ENCODE results near the gene TRIM24.

The TRIM24 gene

DNA sequence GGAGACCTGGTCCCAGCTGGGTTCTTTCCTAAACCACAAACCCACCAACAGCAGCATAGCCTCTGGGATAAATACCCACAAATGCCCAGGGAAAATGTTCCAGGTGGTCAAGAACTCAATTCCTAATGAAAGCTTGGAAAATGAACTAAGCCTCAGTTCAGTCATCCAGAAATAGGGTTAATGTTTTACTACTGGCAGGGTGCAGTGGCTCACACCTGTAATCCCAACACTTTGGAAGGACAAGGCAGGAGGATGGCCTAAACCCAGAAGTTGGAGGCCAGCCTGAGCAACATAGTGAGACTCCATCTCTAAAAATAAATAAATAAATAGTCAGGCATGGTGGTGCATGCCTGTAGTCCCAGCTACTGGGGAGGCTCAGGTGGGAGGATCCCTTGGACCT, 158.9 kb downstream of the TRIM24 start:
- no peak for DNase-seq (ENCODE audit: low read depth in 2 of 2, low spot score in 1 of 2)

DNA sequence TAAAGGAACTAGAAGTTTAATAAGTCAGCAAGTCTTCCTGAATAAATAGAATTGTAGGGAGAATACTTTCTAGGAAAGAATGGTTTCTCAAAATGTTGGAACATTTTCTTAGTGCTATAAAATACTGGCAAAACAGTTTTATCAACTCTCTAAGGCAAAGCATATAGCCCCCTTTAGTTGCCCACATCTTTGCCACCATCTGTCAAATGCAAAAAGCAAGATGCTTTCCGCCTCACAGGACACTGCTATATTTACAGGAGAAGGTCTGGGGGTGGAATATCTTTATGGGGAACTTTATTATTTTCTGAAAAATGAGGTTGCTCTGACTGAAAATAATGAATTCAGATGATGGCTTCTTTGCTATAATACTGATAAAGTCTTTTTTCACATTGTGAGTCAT, 162.8 kb downstream of the TRIM24 start:
- DNase-seq (ENCODE audit: low read depth in 2 of 2, low spot score in 1 of 2) = no peak

- no peak for DNase-seq (ENCODE audit: low read depth in 2 of 2, low spot score in 1 of 2)
Measured at GRCh38 chr7:138625084-138625848, 165.2 kb downstream of the TRIM24 start.

- DNase-seq (ENCODE audit: low read depth in 2 of 2, low spot score in 1 of 2) = no peak
Measured at GRCh38 chr7:138625849-138626230, 165.8 kb downstream of the TRIM24 start.

GRCh38 chr7:138626846-138627245, 166.8 kb downstream of the TRIM24 start:
- no peak for DNase-seq (ENCODE audit: low read depth in 2 of 2, low spot score in 1 of 2)

GRCh38 chr7:138627361-138627760, 167.3 kb downstream of the TRIM24 start:
- DNase-seq (ENCODE audit: low read depth in 2 of 2, low spot score in 1 of 2) = no peak

- no peak for DNase-seq (ENCODE audit: low read depth in 2 of 2, low spot score in 1 of 2)
Measured at GRCh38 chr7:138630059-138630610, 170.1 kb downstream of the TRIM24 start.

DNA sequence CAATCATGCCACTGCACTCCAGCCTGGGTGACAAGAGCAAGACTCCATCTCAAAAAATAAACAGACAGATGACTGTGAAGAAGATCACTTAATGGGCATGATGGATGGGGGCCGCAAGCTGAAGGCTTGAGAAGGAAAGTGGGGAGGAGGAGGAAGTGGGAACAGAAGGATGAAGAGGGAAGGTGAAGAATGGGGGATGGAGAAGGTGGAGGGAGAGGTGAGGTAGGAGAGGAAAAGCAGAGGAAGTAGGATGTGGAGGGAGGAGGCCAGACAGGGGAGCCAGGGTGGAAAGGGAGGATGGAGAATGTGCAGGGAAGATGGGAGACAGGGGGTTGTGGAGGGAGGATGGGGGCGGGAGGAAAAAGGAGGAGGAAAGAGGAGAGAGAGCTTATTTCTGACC, 172.3 kb downstream of the TRIM24 start:
- DNase-seq (ENCODE audit: low read depth in 2 of 2, low spot score in 1 of 2) = no peak

DNA sequence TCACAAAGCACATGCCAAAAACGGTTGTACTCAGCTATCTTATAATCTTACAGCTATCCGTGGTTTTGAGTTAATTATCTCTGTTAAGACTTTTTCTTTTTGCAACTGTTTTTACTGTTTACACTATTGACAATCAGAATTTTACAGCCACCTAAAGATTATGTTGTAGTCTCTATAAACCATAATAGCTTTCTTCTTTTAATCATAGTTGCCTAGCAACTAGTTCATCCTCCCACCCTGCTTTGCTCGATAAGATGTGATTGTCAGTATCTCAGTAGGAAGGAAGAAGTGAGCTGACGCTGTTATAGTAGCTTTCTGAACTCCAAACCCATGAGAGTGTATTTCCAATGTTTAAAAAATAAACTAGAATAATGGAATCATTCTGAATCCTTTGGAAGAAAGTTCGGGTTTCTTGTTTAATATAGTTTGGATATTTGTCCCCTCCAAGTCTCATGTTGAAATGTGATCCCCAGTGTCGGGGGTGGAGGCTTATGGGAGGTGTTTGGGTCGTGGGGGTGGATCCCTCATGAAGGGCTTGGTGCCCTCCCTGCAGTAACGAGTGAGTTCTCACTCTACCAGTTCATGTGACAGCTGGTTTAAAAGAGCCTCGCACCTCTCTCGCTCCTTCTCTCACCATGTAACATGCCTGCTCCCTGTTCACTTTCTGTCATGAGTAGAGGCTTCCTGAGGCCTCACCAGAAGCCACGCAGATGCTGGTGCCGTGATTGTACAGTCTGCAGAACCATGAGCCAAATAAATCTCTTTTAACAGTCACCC, 173.0 kb downstream of the TRIM24 start:
- DNase-seq (ENCODE audit: low read depth in 2 of 2, low spot score in 1 of 2) = no peak

All from stimulated activated CD8-positive, alpha-beta memory T cell treated with anti-CD3 and anti-CD28 coated beads, Interleukin-4, amount 100 ng/mL, for 4 hours (primary cell).